SK-N-SH (cell line): Measurements from ENCODE around the gene VPS18. TPM values are rescaled to one million over a fixed set of nuclear protein-coding genes. Genes with fewer than 3 reads are reported as not detected.

Experiments used
- CTCF ChIA-PET: fragments of 300-600, 350-600 bp; formaldehyde crosslinking; extraction: SDS; loops from one replicate; lab custom pipeline; 2021; lab: Yijun Ruan, JAX
- POLR2A ChIA-PET: fragments of 350-600 bp; sonication (Branson Sonifier 250); formaldehyde crosslinking; extraction: SDS; loops from one replicate; lab custom pipeline; 2020; ENCODE audit warnings: antibody characterized with exemption, inconsistent platforms; lab: Yijun Ruan, JAX
- DNase-seq: peaks from one replicate; pipeline ENCODE4 v3.0.0; 2012
- H2AFZ ChIP-seq: fragments of 200-600 bp; sonication (generic); 2 replicates; pipeline ENCODE4 v1.8.1; 2016; ENCODE audit warnings: antibody characterized with exemption, mild to moderate bottlenecking, low read depth
- H3F3A ChIP-seq: fragments of 200-600 bp; sonication (generic); replicated peaks from 2 replicates; pipeline ENCODE3; 2016; ENCODE audit warnings: antibody characterized with exemption, mild to moderate bottlenecking; ENCODE audit not compliant: insufficient read depth
- H3K27ac ChIP-seq, 2 experiments: fragments of 200-500 bp in 1 of 2; fragments of 200-600 bp in 1 of 2; sonication (Bioruptor generic) in 1 of 2; sonication (generic), shearing (Covaris generic) in 1 of 2; 2 replicates each; pipeline versions ENCODE4 v1.5.1 to v1.6.1; 2014 to 2016; ENCODE audit warnings: low read depth in 2 of 2, inconsistent platforms in 1 of 2, low read length in 1 of 2, mild to moderate bottlenecking in 1 of 2, mixed read lengths in 1 of 2
- H3K27me3 ChIP-seq: fragments of 200-600 bp; sonication (generic), shearing (Covaris generic); 2 replicates; pipeline ENCODE4 v1.6.1; 2016; ENCODE audit warnings: mixed run types; ENCODE audit not compliant: insufficient read depth
- H3K36me3 ChIP-seq, 2 experiments: fragments of 200-500 bp in 1 of 2; fragments of 200-600 bp in 1 of 2; sonication (Bioruptor generic) in 1 of 2; sonication (generic) in 1 of 2; replicated peaks in 1 of 2; 2 replicates each; pipeline versions ENCODE3 to v1.5.1; 2014 to 2016; ENCODE audit warnings: low read length in 1 of 2, mild to moderate bottlenecking in 1 of 2; ENCODE audit not compliant: insufficient read depth in 2 of 2, control insufficient read depth in 1 of 2
- H3K4me1 ChIP-seq, 2 experiments: fragments of 200-500 bp in 1 of 2; fragments of 200-600 bp in 1 of 2; sonication (Bioruptor generic) in 1 of 2; sonication (generic), shearing (Covaris generic) in 1 of 2; 2 replicates each; pipeline versions ENCODE4 v1.5.1 to v1.6.1; 2014 to 2016; ENCODE audit warnings: low read depth in 1 of 2, low read length in 1 of 2, mixed run types in 1 of 2; ENCODE audit not compliant: insufficient read depth in 2 of 2, control insufficient read depth in 1 of 2
- H3K4me2 ChIP-seq: fragments of 200-600 bp; sonication (generic), shearing (Covaris generic); 2 replicates; pipeline ENCODE4 v1.6.1; 2017; ENCODE audit warnings: mixed run types
- H3K4me3 ChIP-seq, 2 experiments: fragments of 200-500 bp in 1 of 2; fragments of 200-600 bp in 1 of 2; sonication (Bioruptor generic) in 1 of 2; sonication (generic), shearing (Covaris generic) in 1 of 2; 2 replicates each; pipeline versions ENCODE4 v1.5.1 to v1.8.1; 2014 to 2016; ENCODE audit warnings: low read depth in 2 of 2, inconsistent platforms in 1 of 2, low read length in 1 of 2, mild to moderate bottlenecking in 1 of 2, mixed read lengths in 1 of 2, moderate library complexity in 1 of 2
- H3K79me2 ChIP-seq: fragments of 200-600 bp; sonication (generic); 2 replicates; pipeline ENCODE4 v1.8.1; 2017; ENCODE audit warnings: mild to moderate bottlenecking; ENCODE audit not compliant: insufficient read depth
- H3K9ac ChIP-seq: fragments of 200-600 bp; sonication (generic); 2 replicates; pipeline ENCODE4 v1.6.1; 2017; ENCODE audit warnings: mixed run types
- H3K9me2 ChIP-seq: fragments of 200-600 bp; sonication (generic); 2 replicates; pipeline ENCODE4 v1.6.1; 2017; ENCODE audit warnings: mixed run types
- H3K9me3 ChIP-seq: fragments of 200-600 bp; sonication (generic); 2 replicates; pipeline ENCODE4 v1.6.1; 2017; ENCODE audit warnings: mixed run types, mild to moderate bottlenecking, moderate library complexity
- H4K20me1 ChIP-seq: fragments of 200-600 bp; sonication (generic); 2 replicates; pipeline ENCODE4 v1.6.1; 2017; ENCODE audit warnings: mild to moderate bottlenecking, mixed run types; ENCODE audit not compliant: insufficient read depth
- CTCF ChIP-seq: fragments of 200-600 bp; sonication (generic); IDR thresholded peaks from 2 replicates; pipeline ENCODE4 v1.6.1; 2017; ENCODE audit warnings: antibody characterized with exemption, mild to moderate bottlenecking, moderate library complexity
- ELF1 ChIP-seq: IDR thresholded peaks from 2 replicates; pipeline ENCODE4 v1.4.0; 2012
- FOXJ3 ChIP-seq: sonication (generic); formaldehyde crosslinking; IDR thresholded peaks from 2 replicates; pipeline ENCODE4 v1.5.1; 2020; ENCODE audit warnings: mild to moderate bottlenecking, missing genetic modification reagents
- GATA2 ChIP-seq: sonication (generic); formaldehyde crosslinking; IDR thresholded peaks from 2 replicates; pipeline ENCODE4 v1.5.0; 2020; ENCODE audit warnings: mild to moderate bottlenecking, missing genetic modification reagents
- IRF3 ChIP-seq: fragments of 150-350 bp; IDR thresholded peaks from 2 replicates; pipeline ENCODE4 v1.6.1; 2016; ENCODE audit warnings: mild to moderate bottlenecking, low read depth, low read length
- PBX3 ChIP-seq: IDR thresholded peaks from 2 replicates; pipeline ENCODE4; 2012
- RCOR1 ChIP-seq: fragments of 150-350 bp; IDR thresholded peaks from 2 replicates; pipeline ENCODE4 v1.6.1; 2017; ENCODE audit warnings: antibody characterized with exemption, low read length
- REST ChIP-seq: IDR thresholded peaks from 2 replicates; pipeline ENCODE4 v1.6.1; 2012; ENCODE audit warnings: mild to moderate bottlenecking, low read depth, low read length, moderate library complexity
- RFX5 ChIP-seq: IDR thresholded peaks from 2 replicates; pipeline ENCODE4 v1.6.1; 2012; ENCODE audit warnings: mild to moderate bottlenecking, improper control_type of control experiment, low read length
- TEAD4 ChIP-seq: IDR thresholded peaks from 2 replicates; pipeline ENCODE4 v1.4.0; 2012; ENCODE audit warnings: mild to moderate bottlenecking, borderline replicate concordance; ENCODE audit not compliant: insufficient read depth
- WGBS: methylation state at CpG from one replicate; pipeline ENCODE4 v1.1.6; 2017; ENCODE audit warnings: low lambda C conversion rate; 5-methylcytosine and 5-hydroxymethylcytosine counted together
- polyA plus RNA-seq, 3 experiments: library from polyadenylated mRNA; depleted of rRNA; stranded (reverse); fragments of >200 nt; gene quantifications; 2 replicates each; pipeline ENCODE4 v1.2.3, GENCODE V29; 2012

The VPS18 gene
- polyA plus RNA-seq, 1 of the 3 experiments (the other 2 are of a cell fraction) = 14.1 TPM

- Histone ChIP-seq H3K9me2 (no peaks in the 10 kb centered on the region), H3K27ac (no peak overlapping the region), H3K36me3 (no peaks in the 10 kb centered on the region), H3K9me3 (no peaks in the 10 kb centered on the region), H3K4me1 (peaks cover 0 to 9% of the 10 kb centered on the region in 2 experiments; a peak in 1 of 4 replicates), H3K27me3 (peaks cover 10% of the 10 kb centered on the region), H3K79me2 (no peaks in the 10 kb centered on the region), H3K4me3 (no peak overlapping the region), H2AFZ (no peak overlapping the region), H3K9ac (no peak overlapping the region), H3F3A (no peaks in the 10 kb centered on the region), H3K4me2 (no peak overlapping the region), H4K20me1 (no peaks in the 10 kb centered on the region)
- ChIA-PET POLR2A (no interaction called here), CTCF (interaction anchor here (1.3 to 33.6 kb wide), 2 partner anchors 20 to 100 kb away, joined by 5 to 675 read pairs; partner anchors contain the start of gene VPS18)
- no peak for DNase-seq
- TF ChIP-seq IRF3 = no peak
- peak; percentile 82 for TF ChIP-seq REST
- WGBS = 68% methylated on average over 4 of the region's 5 CpGs
Observed at GRCh38 chr15:40921949-40922607, 27.8 kb downstream of the VPS18 start.

GRCh38 chr15:40922608-40923005 lies 28.4 kb downstream of the VPS18 start:
- H3K9me3 ChIP-seq = no peaks in the 10 kb centered on the region
- H3K36me3 ChIP-seq = no peaks in the 10 kb centered on the region
- H4K20me1 ChIP-seq = no peaks in the 10 kb centered on the region
- peaks cover 16% of the 10 kb centered on the region for H3K27me3 ChIP-seq
- H3F3A ChIP-seq = no peaks in the 10 kb centered on the region
- H2AFZ ChIP-seq = no peak overlapping the region
- no peak overlapping the region for H3K4me3 ChIP-seq
- no peak overlapping the region for H3K4me2 ChIP-seq
- DNase-seq = no peak
- no peaks in the 10 kb centered on the region for H3K9me2 ChIP-seq
- TF ChIP-seq GATA2 (no peak), PBX3 (no peak), ELF1 (no peak), FOXJ3 (no peak), CTCF (no peak), TEAD4 (no peak), RCOR1 (no peak), RFX5 (no peak)
- TF ChIP-seq, all 33 proteins: peak for 0
- ChIA-PET CTCF (interaction anchor here (0.6 to 33.6 kb wide), 5 partner anchors 9 to 151 kb away, joined by 3 to 675 read pairs (median 5); partner anchors contain the start of gene VPS18), POLR2A (no interaction called here)
- no peak overlapping the region for H3K9ac ChIP-seq
- H3K27ac ChIP-seq = no peak overlapping the region
- 78% methylated on average over 10 of the region's 10 CpGs for WGBS
- H3K79me2 ChIP-seq = no peaks in the 10 kb centered on the region
- H3K4me1 ChIP-seq = peaks cover 0 to 13% of the 10 kb centered on the region in 2 experiments; a peak in 1 of 4 replicates
